ENCODE measurements around the gene CDK14.

The CDK14 gene

GRCh38 chr7:90677486-90678404, 81.6 kb downstream of the CDK14 start:
- Histone ChIP-seq H3K4me3 (no peak overlapping the region), H3K36me3 (no peaks in the 10 kb centered on the region), H3K9me3 (no peaks in the 10 kb centered on the region), H3K4me1 (peaks cover 0 to 37% (median 0%) of the 10 kb centered on the region in 4 donors), H3K27me3 (no peaks in the 10 kb centered on the region), H3K27ac (no peak overlapping the region)
- TF ChIP-seq CTCF (IDR thresholded peaks at IDR 0.05), result no peak
- intact Hi-C loops (cut with DNase I; ENCODE audit: low total_unique reads), result no loop called here
- no peak for DNase-seq

- H3K27me3 ChIP-seq, result no peaks in the 10 kb centered on the region
- no peak for TF ChIP-seq CTCF (IDR thresholded peaks at IDR 0.05)
- DNase-seq, result no peak
- intact Hi-C loops (cut with DNase I; ENCODE audit: low total_unique reads), result no loop called here
- H3K9me3 ChIP-seq, result no peaks in the 10 kb centered on the region
- H3K36me3 ChIP-seq, result no peaks in the 10 kb centered on the region
- peaks cover 0 to 39% (median 0%) of the 10 kb centered on the region in 4 donors for H3K4me1 ChIP-seq
- H3K27ac ChIP-seq, result no peak overlapping the region
- no peak overlapping the region for H3K4me3 ChIP-seq
Measured at GRCh38 chr7:90678986-90679385, 82.9 kb downstream of the CDK14 start.

GRCh38 chr7:90680484-90680883, 84.4 kb downstream of the CDK14 start:
- TF ChIP-seq CTCF (IDR thresholded peaks at IDR 0.05), result no peak
- no peaks in the 10 kb centered on the region for H3K27me3 ChIP-seq
- H3K27ac ChIP-seq, result no peak overlapping the region
- DNase-seq, result no peak
- intact Hi-C loops (cut with DNase I; ENCODE audit: low total_unique reads), result no loop called here
- no peaks in the 10 kb centered on the region for H3K36me3 ChIP-seq
- no peaks in the 10 kb centered on the region for H3K9me3 ChIP-seq
- peaks cover 0 to 30% (median 0%) of the 10 kb centered on the region in 4 donors for H3K4me1 ChIP-seq
- H3K4me3 ChIP-seq, result no peak overlapping the region

GRCh38 chr7:90681336-90682022, 85.4 kb downstream of the CDK14 start:
- H3K4me1 ChIP-seq, result peaks cover 0 to 32% (median 0%) of the 10 kb centered on the region in 4 donors
- intact Hi-C loops (cut with DNase I; ENCODE audit: low total_unique reads), result no loop called here
- no peak overlapping the region for H3K27ac ChIP-seq
- DNase-seq, result no peak
- no peak overlapping the region for H3K4me3 ChIP-seq
- H3K36me3 ChIP-seq, result no peaks in the 10 kb centered on the region
- no peaks in the 10 kb centered on the region for H3K9me3 ChIP-seq
- no peaks in the 10 kb centered on the region for H3K27me3 ChIP-seq
- TF ChIP-seq CTCF (IDR thresholded peaks at IDR 0.05), result no peak

- H3K4me3 ChIP-seq, result no peak overlapping the region
- H3K27me3 ChIP-seq, result no peaks in the 10 kb centered on the region
- no peak for TF ChIP-seq CTCF (IDR thresholded peaks at IDR 0.05)
- no peak for DNase-seq
- peaks cover 0 to 15% (median 0%) of the 10 kb centered on the region in 4 donors for H3K4me1 ChIP-seq
- intact Hi-C loops (cut with DNase I; ENCODE audit: low total_unique reads), result no loop called here
- H3K9me3 ChIP-seq, result no peaks in the 10 kb centered on the region
- H3K27ac ChIP-seq, result no peak overlapping the region
- H3K36me3 ChIP-seq, result no peaks in the 10 kb centered on the region
Measured at GRCh38 chr7:90686146-90686545, 90.0 kb downstream of the CDK14 start.

Measured in tibial artery (tissue), 4 donors.